T-cell (primary cell): ENCODE data around the gene TTLL11. TPM values are rescaled to one million over a fixed set of nuclear protein-coding genes. Genes with fewer than 3 reads are reported as not detected.

ENCODE experiments used
- ATAC-seq, 4 experiments: fragments of 200-7000 bp in 3 of 4; fragments of 150-1000 bp in 1 of 4; cut with Tn5 transposase; replicated peaks in 1 of 4; 1 replicate in 3 of 4; 2 replicates in 1 of 4; pipeline ENCODE4 v1.10.0; 2021; ENCODE audit warnings: moderate library complexity in 3 of 4, mild to moderate bottlenecking in 2 of 4, moderate number of reproducible peaks in 1 of 4
- CTCF ChIA-PET, 2 donors: fragments of 300-600 bp; sonication (Branson Sonifier 250); formaldehyde crosslinking; loops; one replicate each; lab custom pipeline; 2022; ENCODE audit warnings: antibody characterized with exemption in 2 of 2; lab: Charles Lee
- POLR2A ChIA-PET, 2 donors: fragments of 300-600 bp; sonication (Branson Sonifier 250); formaldehyde crosslinking; loops; one replicate each; lab custom pipeline; 2022; ENCODE audit warnings: antibody characterized with exemption in 2 of 2; lab: Charles Lee
- DNase-seq, 35 experiments: peaks; one replicate each; pipeline versions ENCODE4 v3.0.0 to v3.0.0-alpha.2; 2013 to 2023
- H3K27ac ChIP-seq: one replicate; pipeline ENCODE4 v1.5.1; 2013; ENCODE audit warnings: low read length
- H3K27me3 ChIP-seq, 2 experiments: replicated peaks in 1 of 2; 1 replicate in 1 of 2; 2 replicates in 1 of 2; pipeline versions ENCODE4 v1.6.1 to v1.7.0; 2013; ENCODE audit warnings: low read length in 1 of 2, mixed read lengths in 1 of 2; ENCODE audit not compliant: control insufficient read depth in 2 of 2, insufficient read depth in 2 of 2; ENCODE audit errors: extremely low read depth in 1 of 2
- H3K36me3 ChIP-seq, 2 donors: 1 replicate in 1 of 2; 2 replicates in 1 of 2; pipeline versions ENCODE4 v1.6.1 to v1.7.0; 2013; ENCODE audit warnings: low read length in 1 of 2; ENCODE audit not compliant: control insufficient read depth in 2 of 2, insufficient read depth in 1 of 2; ENCODE audit errors: extremely low read depth in 1 of 2
- H3K4me1 ChIP-seq, 2 experiments: 1 replicate in 1 of 2; 2 replicates in 1 of 2; pipeline versions ENCODE4 v1.6.1 to v1.7.0; 2013; ENCODE audit warnings: low read length in 2 of 2, mixed read lengths in 1 of 2; ENCODE audit not compliant: insufficient read depth in 2 of 2, control insufficient read depth in 1 of 2; ENCODE audit errors: extremely low read depth in 1 of 2
- H3K4me3 ChIP-seq, 2 donors: 1 replicate in 1 of 2; 2 replicates in 1 of 2; pipeline versions ENCODE4 v1.5.1 to v1.7.0; 2013; ENCODE audit warnings: mild to moderate bottlenecking in 2 of 2, low read length in 1 of 2, moderate library complexity in 1 of 2; ENCODE audit not compliant: control insufficient read depth in 1 of 2; ENCODE audit errors: extremely low read depth in 1 of 2
- H3K9me3 ChIP-seq: 2 replicates; pipeline ENCODE4 v1.7.0; 2013
- H3K27ac Mint-ChIP-seq, 2 donors: one replicate each; pipeline ENCODE4 v1.8.0; 2020 to 2021; ENCODE audit warnings: mild to moderate bottlenecking in 2 of 2, mixed read lengths in 2 of 2
- H3K27me3 Mint-ChIP-seq, 2 donors: one replicate each; pipeline ENCODE4 v1.8.0; 2021 to 2022; ENCODE audit warnings: mixed read lengths in 2 of 2
- H3K36me3 Mint-ChIP-seq: one replicate; pipeline ENCODE4 v1.8.0; 2021; ENCODE audit warnings: mixed read lengths
- H3K4me1 Mint-ChIP-seq, 3 donors: one replicate each; pipeline ENCODE4 v1.8.0; 2020 to 2022; ENCODE audit warnings: mixed read lengths in 3 of 3, mild to moderate bottlenecking in 1 of 3
- H3K4me3 Mint-ChIP-seq, 3 donors: one replicate each; pipeline ENCODE4 v1.8.0; 2020 to 2022; ENCODE audit warnings: mild to moderate bottlenecking in 3 of 3, mixed read lengths in 3 of 3, moderate library complexity in 3 of 3
- H3K9me3 Mint-ChIP-seq, 3 donors: one replicate each; pipeline ENCODE4 v1.8.0; 2020 to 2022; ENCODE audit warnings: mixed read lengths in 3 of 3
- WGBS: methylation state at CpG from one replicate; pipeline ENCODE4 v1.1.5; 2013; ENCODE audit warnings: missing lambda C conversion rate; ENCODE audit not compliant: insufficient coverage; 5-methylcytosine and 5-hydroxymethylcytosine counted together
- total RNA-seq, 35 experiments: library from RNA in 6 of 35; stranded (reverse) in 6 of 35; fragments of 120-200 nt in 1 of 35; gene quantifications; one replicate each; pipeline versions ENCODE4 v1.2.1 to v1.2.4 and lab custom pipeline; 2013 to 2026

TTLL11 gene
- total RNA-seq, 5 donors from 2014 or later (not counting 1 experiment from before 2014, with no cell fraction given), result 3.4 to 4.8 (median 4.6) TPM

DNA sequence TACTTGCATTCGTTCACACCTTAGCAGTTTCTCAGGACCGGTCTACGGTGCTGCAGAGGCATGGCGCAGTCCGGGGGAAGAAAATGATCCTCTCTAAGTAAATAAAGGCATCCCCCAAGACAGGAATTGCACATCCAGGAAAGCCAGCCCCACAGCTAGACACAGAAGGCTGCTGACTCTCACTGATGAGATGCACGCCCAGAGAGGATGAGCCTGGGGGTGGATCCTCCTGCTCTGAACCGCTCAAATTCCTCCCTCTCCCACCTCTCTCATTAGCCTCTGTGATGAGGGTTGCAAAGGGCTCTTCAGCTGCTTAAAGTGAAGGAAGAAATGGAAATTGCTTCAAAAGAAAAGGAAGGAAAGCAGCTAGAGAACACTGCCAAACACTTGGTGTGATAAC lies 132.4 kb downstream of the TTLL11 start:
- CTCF ChIA-PET, result no interaction called here
- Histone ChIP-seq H3K27me3 (no peaks in the 10 kb centered on the region), H3K27ac (no peak overlapping the region), H3K4me1 (no peaks in the 10 kb centered on the region), H3K9me3 (no peaks in the 10 kb centered on the region), H3K4me3 (no peak overlapping the region), H3K36me3 (no peaks in the 10 kb centered on the region)
- Mint-ChIP-seq H3K4me1 (no peaks in the 10 kb centered on the region), H3K9me3 (no peaks in the 10 kb centered on the region), H3K27ac (no peak overlapping the region), H3K4me3 (no peak overlapping the region), H3K36me3 (no peaks in the 10 kb centered on the region), H3K27me3 (no peaks in the 10 kb centered on the region)
- WGBS, result 94% methylated on average over 2 of the region's 7 CpGs
- no peak for ATAC-seq
- DNase-seq, result no peak
- POLR2A ChIA-PET, result no interaction called here

DNA sequence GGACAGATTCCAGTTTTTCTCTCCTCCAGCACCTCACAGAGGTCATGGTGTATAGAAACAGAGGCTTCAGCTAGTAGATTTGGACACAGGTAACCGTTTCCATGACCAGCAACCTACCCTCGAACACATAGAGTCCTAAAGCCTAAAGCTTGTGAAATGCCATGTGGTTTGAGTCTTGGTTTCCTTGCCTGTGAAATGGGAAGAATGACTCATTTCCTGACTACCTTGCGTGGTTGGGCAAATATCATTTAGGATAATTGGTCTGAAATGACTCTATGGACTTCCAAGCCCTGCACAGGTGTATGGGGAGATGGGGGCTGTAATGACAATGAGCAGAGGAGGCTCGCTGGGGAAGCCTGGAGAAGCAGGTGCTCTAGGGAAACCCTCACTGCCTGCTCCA lies 134.6 kb downstream of the TTLL11 start:
- H3K4me1 Mint-ChIP-seq, result no peaks in the 10 kb centered on the region
- Histone ChIP-seq H3K27ac (no peak overlapping the region), H3K4me1 (no peaks in the 10 kb centered on the region), H3K4me3 (no peak overlapping the region), H3K9me3 (no peaks in the 10 kb centered on the region), H3K27me3 (no peaks in the 10 kb centered on the region), H3K36me3 (no peaks in the 10 kb centered on the region)
- no peaks in the 10 kb centered on the region for H3K9me3 Mint-ChIP-seq
- no peak overlapping the region for H3K4me3 Mint-ChIP-seq
- no peaks in the 10 kb centered on the region for H3K27me3 Mint-ChIP-seq
- WGBS, result no CpG with 5 or more reads among the region's 4 CpGs
- DNase-seq (no peak), ATAC-seq (no peak)
- POLR2A ChIA-PET, result no interaction called here
- H3K36me3 Mint-ChIP-seq, result no peaks in the 10 kb centered on the region
- CTCF ChIA-PET, result no interaction called here
- H3K27ac Mint-ChIP-seq, result no peak overlapping the region

DNA sequence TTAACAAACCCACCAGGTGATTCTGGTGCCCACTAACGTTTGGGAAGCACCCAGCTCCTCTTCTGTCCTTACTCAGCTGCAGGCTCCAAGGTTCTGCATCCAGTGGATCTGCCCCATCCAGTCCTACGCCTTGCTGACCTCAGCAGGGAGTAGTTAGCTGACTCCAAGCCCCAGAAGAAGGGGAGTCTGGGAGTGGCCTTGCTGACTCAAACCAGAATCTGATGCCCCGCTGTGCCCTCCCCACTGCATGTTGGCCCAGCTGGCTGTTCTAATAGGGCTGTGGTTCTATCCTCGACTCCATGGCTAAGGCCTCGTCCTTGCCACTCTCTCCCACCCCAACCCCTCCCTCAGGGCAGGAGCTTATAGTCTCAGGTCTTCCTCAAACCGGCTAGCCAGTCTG lies 136.3 kb downstream of the TTLL11 start:
- no peak overlapping the region for H3K4me3 ChIP-seq
- POLR2A ChIA-PET, result no interaction called here
- peaks cover 3% of the 10 kb centered on the region for H3K36me3 Mint-ChIP-seq
- no peak overlapping the region for H3K4me3 Mint-ChIP-seq
- H3K27me3 ChIP-seq, result no peaks in the 10 kb centered on the region
- 65% methylated on average over 4 of the region's 6 CpGs for WGBS
- no peaks in the 10 kb centered on the region for H3K4me1 Mint-ChIP-seq
- CTCF ChIA-PET, result interaction anchor here in 1 of 2 donors (0.6 kb wide), 1 partner anchor 11 kb away, joined by 3 read pairs; no protein-coding TSS in a partner anchor
- H3K27ac ChIP-seq, result no peak overlapping the region
- no peaks in the 10 kb centered on the region for H3K36me3 ChIP-seq
- no peaks in the 10 kb centered on the region for H3K9me3 ChIP-seq
- H3K27me3 Mint-ChIP-seq, result no peaks in the 10 kb centered on the region
- H3K27ac Mint-ChIP-seq, result no peak overlapping the region
- no peaks in the 10 kb centered on the region for H3K9me3 Mint-ChIP-seq
- H3K4me1 ChIP-seq, result no peaks in the 10 kb centered on the region
- DNase-seq (no peak), ATAC-seq (no peak)

DNA sequence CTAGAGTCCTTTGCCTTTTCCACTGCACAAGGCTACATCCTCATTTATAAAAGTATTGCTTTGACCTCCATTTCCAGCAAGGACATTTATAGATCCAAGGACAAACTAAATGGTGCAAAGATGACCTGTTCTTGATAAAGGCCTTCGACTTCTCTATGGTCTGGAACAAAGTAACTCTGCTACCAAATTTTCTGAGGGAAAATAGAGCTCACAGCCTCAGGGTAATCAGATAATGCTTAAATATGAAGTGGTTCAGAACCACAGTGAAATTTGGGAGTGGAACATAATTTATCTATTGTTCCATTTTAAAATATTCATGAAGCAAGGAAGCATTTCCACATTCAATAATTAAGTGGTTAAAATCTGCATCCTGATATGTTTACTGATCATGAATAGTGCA lies 137.5 kb downstream of the TTLL11 start:
- CTCF ChIA-PET, result no interaction called here
- H3K27me3 ChIP-seq, result no peaks in the 10 kb centered on the region
- H3K4me3 ChIP-seq, result no peak overlapping the region
- ATAC-seq (no peak), DNase-seq (no peak)
- H3K27ac Mint-ChIP-seq, result no peak overlapping the region
- H3K9me3 ChIP-seq, result no peaks in the 10 kb centered on the region
- no peaks in the 10 kb centered on the region for H3K4me1 ChIP-seq
- no peak overlapping the region for H3K4me3 Mint-ChIP-seq
- no peaks in the 10 kb centered on the region for H3K9me3 Mint-ChIP-seq
- no peak overlapping the region for H3K27ac ChIP-seq
- 40% methylated on average over 1 of the region's 1 CpG for WGBS
- H3K27me3 Mint-ChIP-seq, result no peaks in the 10 kb centered on the region
- no peaks in the 10 kb centered on the region for H3K4me1 Mint-ChIP-seq
- peaks cover 3% of the 10 kb centered on the region for H3K36me3 Mint-ChIP-seq
- no peaks in the 10 kb centered on the region for H3K36me3 ChIP-seq
- POLR2A ChIA-PET, result no interaction called here

DNA sequence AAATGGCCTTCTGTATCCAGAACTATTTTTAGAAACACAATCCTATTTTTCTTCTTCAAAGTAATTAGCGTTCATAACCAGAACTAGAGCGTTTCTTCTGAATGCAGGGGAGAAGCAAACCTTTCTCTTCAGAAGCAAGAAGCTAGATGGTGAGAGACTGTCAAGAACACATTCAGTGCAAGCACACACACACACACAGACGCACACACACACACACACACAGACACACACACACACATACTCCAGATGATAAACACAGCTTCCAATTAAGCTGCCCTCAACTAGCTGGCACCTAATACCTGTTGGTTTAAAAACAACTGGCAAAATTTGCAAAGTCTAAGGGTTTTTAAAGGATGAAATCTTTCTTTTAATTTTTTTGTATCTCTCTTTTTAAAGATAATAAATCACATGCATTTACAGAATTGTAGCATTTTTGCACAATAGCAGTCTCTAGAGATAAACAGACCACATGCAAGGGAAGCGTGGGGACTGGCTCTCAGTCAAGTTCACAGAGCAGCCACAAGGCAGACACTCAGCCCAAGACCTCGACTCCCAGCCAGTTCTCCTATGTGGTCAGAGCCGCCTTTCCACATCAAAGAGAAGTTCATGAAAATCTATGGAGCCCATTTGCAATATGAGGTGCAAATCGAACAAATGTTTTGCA lies 138.5 kb downstream of the TTLL11 start:
- Mint-ChIP-seq H3K9me3 (no peaks in the 10 kb centered on the region), H3K4me1 (no peaks in the 10 kb centered on the region), H3K27me3 (no peaks in the 10 kb centered on the region), H3K36me3 (peaks cover 3% of the 10 kb centered on the region), H3K27ac (no peak overlapping the region), H3K4me3 (no peak overlapping the region)
- no peaks in the 10 kb centered on the region for H3K4me1 ChIP-seq
- H3K27me3 ChIP-seq, result no peaks in the 10 kb centered on the region
- ChIA-PET POLR2A (no interaction called here), CTCF (no interaction called here)
- no peak overlapping the region for H3K27ac ChIP-seq
- DNase-seq, result no peak
- H3K4me3 ChIP-seq, result no peak overlapping the region
- H3K9me3 ChIP-seq, result no peaks in the 10 kb centered on the region
- ATAC-seq, result no peak
- no peaks in the 10 kb centered on the region for H3K36me3 ChIP-seq
- WGBS, result 80% methylated on average over 3 of the region's 7 CpGs

DNA sequence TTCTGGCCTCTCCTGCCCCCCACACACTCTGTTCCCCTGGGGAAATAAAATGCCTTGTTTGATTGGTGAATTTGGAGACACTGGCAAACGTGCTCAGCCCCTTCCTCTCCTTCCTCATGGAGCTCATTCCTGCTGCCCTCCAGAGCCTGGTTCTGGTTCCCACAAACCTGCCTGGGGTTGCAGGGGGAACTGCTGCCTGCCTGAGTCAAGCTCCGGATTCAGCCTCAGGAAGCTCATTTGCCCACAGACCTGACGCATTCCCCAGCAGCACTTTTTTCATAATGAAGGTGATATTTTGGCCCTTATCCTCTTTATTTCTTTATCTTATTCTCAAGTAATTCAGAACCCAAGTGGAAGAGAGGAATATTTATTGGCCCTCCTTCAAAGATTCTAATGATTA lies 140.5 kb downstream of the TTLL11 start:
- Histone ChIP-seq H3K4me3 (no peak overlapping the region), H3K4me1 (no peaks in the 10 kb centered on the region), H3K36me3 (no peaks in the 10 kb centered on the region), H3K9me3 (no peaks in the 10 kb centered on the region), H3K27ac (no peak overlapping the region), H3K27me3 (no peaks in the 10 kb centered on the region)
- Mint-ChIP-seq H3K4me1 (no peaks in the 10 kb centered on the region), H3K36me3 (peaks cover 3% of the 10 kb centered on the region), H3K4me3 (no peak overlapping the region), H3K9me3 (no peaks in the 10 kb centered on the region), H3K27ac (no peak overlapping the region), H3K27me3 (no peaks in the 10 kb centered on the region)
- ChIA-PET POLR2A (no interaction called here), CTCF (no interaction called here)
- ATAC-seq (no peak), DNase-seq (no peak)
- no CpG with 5 or more reads among the region's 3 CpGs for WGBS

DNA sequence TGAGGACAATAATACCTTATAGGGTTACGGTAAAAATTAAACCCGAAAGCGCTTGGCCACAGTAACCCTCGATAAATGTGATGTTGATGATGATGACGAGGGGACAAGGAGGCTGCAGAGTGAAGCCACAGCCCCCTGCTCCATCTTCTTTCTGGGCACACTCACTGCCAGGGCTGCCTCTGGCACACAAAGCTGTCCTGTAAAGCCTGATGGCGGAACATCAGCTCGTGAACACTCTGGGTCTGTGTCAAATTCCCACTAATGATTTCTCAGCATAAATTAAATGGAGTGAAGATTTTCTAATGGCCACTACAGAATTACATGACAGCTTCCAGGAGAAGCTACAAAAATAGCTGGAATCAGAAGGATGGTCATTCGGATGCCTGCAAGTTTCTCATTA lies 142.2 kb downstream of the TTLL11 start:
- Histone ChIP-seq H3K4me1 (no peaks in the 10 kb centered on the region), H3K9me3 (no peaks in the 10 kb centered on the region), H3K27ac (no peak overlapping the region), H3K27me3 (peaks cover 0 to 2% of the 10 kb centered on the region in 2 experiments), H3K36me3 (no peaks in the 10 kb centered on the region), H3K4me3 (no peak overlapping the region)
- H3K4me3 Mint-ChIP-seq, result no peak overlapping the region
- peaks cover 3% of the 10 kb centered on the region for H3K36me3 Mint-ChIP-seq
- no CpG with 5 or more reads among the region's 8 CpGs for WGBS
- ChIA-PET POLR2A (no interaction called here), CTCF (no interaction called here)
- DNase-seq, result no peak
- ATAC-seq, result no peak
- no peaks in the 10 kb centered on the region for H3K9me3 Mint-ChIP-seq
- no peaks in the 10 kb centered on the region for H3K27me3 Mint-ChIP-seq
- H3K4me1 Mint-ChIP-seq, result no peaks in the 10 kb centered on the region
- no peak overlapping the region for H3K27ac Mint-ChIP-seq
